ENCODE measurements around the gene ARNT2. TPM values are rescaled to one million over a fixed set of nuclear protein-coding genes. Genes with fewer than 3 reads are reported as not detected.

The ARNT2 gene
- total and polyA plus RNA-seq, 10 of the 15 experiments (the other 5 are each of a cell fraction or from before 2014, with no cell fraction given): 0.07 to 0.49 (median 0.09) TPM; not detected in 6

- H3K4me1 ChIP-seq (ENCODE audit: control insufficient read depth, insufficient read depth, low read length): no peaks in the 10 kb centered on the region
- ChIA-PET SMC1A (ENCODE audit: uncharacterized antibody, unreplicated experiment) (interaction anchor here (0.8 to 1.4 kb wide), 2 partner anchors 16 to 59 kb away, joined by 3 read pairs; no protein-coding TSS in a partner anchor), POLR2A (no interaction called here), CTCF (interaction anchor here (1.6 kb wide), 2 partner anchors 287 to 777 kb away, joined by 4 to 5 read pairs; no protein-coding TSS in a partner anchor), RAD21 (ENCODE audit: unreplicated experiment) (no interaction called here)
- no peak overlapping the region for H3K9ac ChIP-seq (ENCODE audit: control insufficient read depth, insufficient read depth, low read length)
- intact Hi-C loops (cut with micrococcal nuclease; ENCODE audit: unreplicated experiment) (no loop called here), in situ Hi-C loops (cut with MboI) (no loop called here)
- H3K79me2 ChIP-seq (ENCODE audit: control insufficient read depth, insufficient read depth, low read length): no peaks in the 10 kb centered on the region
- BruUV-seq (replicated peaks): no TSS peak
- no peak for DNase-seq (ENCODE audit: low read depth, low spot score)
- TF ChIP-seq NFYA (IDR thresholded peaks at IDR 0.05; ENCODE audit: borderline replicate concordance, low read depth, low read length): no peak
- TF ChIP-seq IKZF2 (IDR thresholded peaks at IDR 0.05): no peak
- TF ChIP-seq KDM1A (IDR thresholded peaks at IDR 0.05; ENCODE audit: borderline replicate concordance): no peak
- TF ChIP-seq EED (IDR thresholded peaks at IDR 0.05; ENCODE audit: low read depth): no peak
- TF ChIP-seq YY1 (IDR thresholded peaks at IDR 0.05; ENCODE audit: low read depth, low read length): no peak
- no peak for TF ChIP-seq RAD51 (IDR thresholded peaks at IDR 0.05)
- TF ChIP-seq ZNF622 (IDR thresholded peaks at IDR 0.05): no peak
- TF ChIP-seq YBX1 (IDR thresholded peaks at IDR 0.05): no peak
- TF ChIP-seq CHD2 (IDR thresholded peaks at IDR 0.05; ENCODE audit: borderline replicate concordance, low read depth, low read length): no peak
- TF ChIP-seq, protein P1, sequence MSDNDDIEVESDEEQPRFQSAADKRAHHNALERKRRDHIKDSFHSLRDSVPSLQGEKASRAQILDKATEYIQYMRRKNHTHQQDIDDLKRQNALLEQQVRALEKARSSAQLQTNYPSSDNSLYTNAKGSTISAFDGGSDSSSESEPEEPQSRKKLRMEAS (IDR thresholded peaks at IDR 0.05; ENCODE audit: low read depth, low read length): no peak
- TF ChIP-seq RELA (IDR thresholded peaks at IDR 0.05; ENCODE audit: borderline replicate concordance, partially characterized antibody): no peak
- no peak for TF ChIP-seq IRF3 (IDR thresholded peaks at IDR 0.05)
- TF ChIP-seq, protein P2, sequence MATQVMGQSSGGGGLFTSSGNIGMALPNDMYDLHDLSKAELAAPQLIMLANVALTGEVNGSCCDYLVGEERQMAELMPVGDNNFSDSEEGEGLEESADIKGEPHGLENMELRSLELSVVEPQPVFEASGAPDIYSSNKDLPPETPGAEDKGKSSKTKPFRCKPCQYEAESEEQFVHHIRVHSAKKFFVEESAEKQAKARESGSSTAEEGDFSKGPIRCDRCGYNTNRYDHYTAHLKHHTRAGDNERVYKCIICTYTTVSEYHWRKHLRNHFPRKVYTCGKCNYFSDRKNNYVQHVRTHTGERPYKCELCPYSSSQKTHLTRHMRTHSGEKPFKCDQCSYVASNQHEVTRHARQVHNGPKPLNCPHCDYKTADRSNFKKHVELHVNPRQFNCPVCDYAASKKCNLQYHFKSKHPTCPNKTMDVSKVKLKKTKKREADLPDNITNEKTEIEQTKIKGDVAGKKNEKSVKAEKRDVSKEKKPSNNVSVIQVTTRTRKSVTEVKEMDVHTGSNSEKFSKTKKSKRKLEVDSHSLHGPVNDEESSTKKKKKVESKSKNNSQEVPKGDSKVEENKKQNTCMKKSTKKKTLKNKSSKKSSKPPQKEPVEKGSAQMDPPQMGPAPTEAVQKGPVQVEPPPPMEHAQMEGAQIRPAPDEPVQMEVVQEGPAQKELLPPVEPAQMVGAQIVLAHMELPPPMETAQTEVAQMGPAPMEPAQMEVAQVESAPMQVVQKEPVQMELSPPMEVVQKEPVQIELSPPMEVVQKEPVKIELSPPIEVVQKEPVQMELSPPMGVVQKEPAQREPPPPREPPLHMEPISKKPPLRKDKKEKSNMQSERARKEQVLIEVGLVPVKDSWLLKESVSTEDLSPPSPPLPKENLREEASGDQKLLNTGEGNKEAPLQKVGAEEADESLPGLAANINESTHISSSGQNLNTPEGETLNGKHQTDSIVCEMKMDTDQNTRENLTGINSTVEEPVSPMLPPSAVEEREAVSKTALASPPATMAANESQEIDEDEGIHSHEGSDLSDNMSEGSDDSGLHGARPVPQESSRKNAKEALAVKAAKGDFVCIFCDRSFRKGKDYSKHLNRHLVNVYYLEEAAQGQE (IDR thresholded peaks at IDR 0.05; ENCODE audit: low read depth, low read length): no peak
- no peaks in the 10 kb centered on the region for H3K9me3 ChIP-seq (replicated peaks; ENCODE audit: control insufficient read depth, insufficient read depth, low read length)
- H2AFZ ChIP-seq (ENCODE audit: control insufficient read depth, low read depth, low read length): no peak overlapping the region
- no peak for FAIRE-seq
- no peaks in the 10 kb centered on the region for H3K36me3 ChIP-seq (ENCODE audit: control insufficient read depth in 2 of 2, insufficient read depth in 2 of 2, low read length in 1 of 2)
- no peak overlapping the region for H3K27ac ChIP-seq (ENCODE audit: control insufficient read depth, insufficient read depth)
- H3K27me3 ChIP-seq (replicated peaks in 1 of 2; ENCODE audit: control insufficient read depth in 2 of 2, insufficient read depth in 2 of 2, low read length in 1 of 2): peaks cover 0 to 2% of the 10 kb centered on the region in 2 experiments; a peak in 3 of 4 replicates
- H4K20me1 ChIP-seq (ENCODE audit: control insufficient read depth, insufficient read depth): no peaks in the 10 kb centered on the region; the same call in 1 of the 2 replicates
- 20% methylated on average over 7 of the region's 7 CpGs for WGBS (ENCODE audit: insufficient coverage, insufficient replicate concordance, low lambda C conversion rate, missing lambda C conversion rate)
- H3K4me3 ChIP-seq: no peak overlapping the region
- ATAC-seq: no peak
- H3K4me2 ChIP-seq (ENCODE audit: control insufficient read depth, insufficient read depth): no peak overlapping the region
Observed at GRCh38 chr15:80489030-80489594, 84.9 kb downstream of the ARNT2 start.

Measured in GM12878 (cell line).